ENCODE data around the gene SLC10A1.
"Not testable (repeated sequence)": the region's sequence is repeated elsewhere in the genome, so short reads cannot be mapped to it uniquely, and the experiment has no call there.

Gene SLC10A1

GRCh38 chr14:69769623-69770022 lies 27.4 kb downstream of the SLC10A1 start:
- no peak for DNase-seq

- no peak for DNase-seq
Measured at GRCh38 chr14:69768873-69769272, 28.2 kb downstream of the SLC10A1 start.

- peak; percentile 93 for DNase-seq
Measured at GRCh38 chr14:69767369-69767999, 29.6 kb downstream of the SLC10A1 start.

- peak; percentile 96 for DNase-seq
Measured at GRCh38 chr14:69766984-69767368, 30.1 kb downstream of the SLC10A1 start, which contains the start of gene SRSF5. TSS of gene SRSF5 (plus strand) at chr14:69767142. CDS start at chr14:69768157, 1,015 bp downstream.

- DNase-seq: peak; percentile 39
Measured at GRCh38 chr14:69763761-69764510, 33.1 kb downstream of the SLC10A1 start.

- DNase-seq: no peak
Measured at GRCh38 chr14:69760810-69761209, 36.2 kb downstream of the SLC10A1 start.

GRCh38 chr14:69756298-69756697 lies 40.7 kb downstream of the SLC10A1 start:
- DNase-seq: no peak

GRCh38 chr14:69755784-69756183 lies 41.3 kb downstream of the SLC10A1 start:
- DNase-seq: no peak

- DNase-seq: no peak
Measured at GRCh38 chr14:69755296-69755695, 41.7 kb downstream of the SLC10A1 start.

GRCh38 chr14:69754487-69754886 lies 42.6 kb downstream of the SLC10A1 start:
- no peak for DNase-seq

- no peak for DNase-seq
Measured at GRCh38 chr14:69753860-69754259, 43.2 kb downstream of the SLC10A1 start.

- DNase-seq: no peak
Measured at GRCh38 chr14:69752773-69753172, 44.3 kb downstream of the SLC10A1 start.

- DNase-seq: no peak
Measured at GRCh38 chr14:69750495-69750894, 46.5 kb downstream of the SLC10A1 start.

- DNase-seq: no peak
Measured at GRCh38 chr14:69749956-69750355, 47.1 kb downstream of the SLC10A1 start.

- no peak for DNase-seq
Measured at GRCh38 chr14:69741055-69741454, 56.0 kb downstream of the SLC10A1 start.

- DNase-seq: not testable (repeated sequence)
Measured at GRCh38 chr14:69736405-69736804, 60.6 kb downstream of the SLC10A1 start.

GRCh38 chr14:69731919-69732598 lies 65.0 kb downstream of the SLC10A1 start:
- DNase-seq: not testable (repeated sequence)

- no peak for DNase-seq
Measured at GRCh38 chr14:69727860-69728259, 69.2 kb downstream of the SLC10A1 start.

GRCh38 chr14:69726761-69727511 lies 70.1 kb downstream of the SLC10A1 start:
- DNase-seq: peak; percentile 92
